ENCODE data around the gene STARD10. TPM values are rescaled to one million over a fixed set of nuclear protein-coding genes. Genes with fewer than 3 reads are reported as not detected.

The STARD10 gene
- total RNA-seq, 2 donors from 2014 or later = 9.5 to 17.8 TPM

DNA sequence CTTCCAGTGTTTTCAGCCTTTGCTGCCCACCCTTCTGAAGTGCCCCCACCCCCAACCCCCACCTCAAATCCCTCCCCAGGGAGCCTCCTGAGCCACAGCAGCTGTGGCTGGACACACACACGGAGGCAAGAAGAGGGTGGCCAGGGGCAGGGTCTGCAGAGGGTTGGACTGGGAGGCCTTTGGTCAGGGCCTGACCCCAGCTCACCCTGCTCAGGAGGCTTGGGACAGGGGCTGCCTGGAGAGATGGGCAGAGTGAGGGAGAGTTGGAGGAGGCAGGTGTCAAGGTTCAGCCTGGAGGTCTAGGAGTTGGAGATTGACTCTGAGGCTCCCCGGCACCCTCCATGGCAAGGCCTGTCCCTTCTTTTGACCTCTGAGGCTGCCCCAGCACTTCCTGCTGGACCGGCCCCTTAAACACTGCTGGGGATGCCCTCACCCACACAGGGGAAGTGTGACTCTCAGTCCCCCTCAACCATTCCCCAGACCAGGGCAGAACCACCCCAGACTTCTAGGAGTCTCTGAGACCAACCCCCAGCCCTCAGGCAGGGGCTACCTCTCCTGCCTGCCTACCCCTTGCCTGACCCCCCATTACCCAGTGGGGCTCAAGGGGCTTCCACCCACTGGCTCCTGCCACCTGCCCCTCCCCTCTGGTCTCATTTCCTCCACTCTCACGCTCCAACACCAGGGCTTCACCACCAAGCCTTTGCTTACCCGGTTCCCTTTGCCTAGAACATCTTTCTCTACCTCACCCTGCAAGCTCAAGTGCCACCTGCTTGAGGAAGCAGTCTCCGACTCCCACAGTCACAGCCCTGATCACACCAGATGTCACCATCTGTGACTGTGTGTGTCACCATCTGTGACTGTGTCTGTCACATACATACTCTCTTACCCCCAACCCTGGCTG lies 50.3 kb downstream of the STARD10 start:
- Mint-ChIP-seq H3K4me1 (ENCODE audit: low read depth in 2 of 2) (peaks cover 61 to 66% of the 10 kb centered on the region in 2 donors), H3K27me3 (no peaks in the 10 kb centered on the region), H3K4me3 (peak overlapping the region; percentile 82), H3K9me3 (no peaks in the 10 kb centered on the region), H3K36me3 (no peaks in the 10 kb centered on the region), H3K27ac (peak overlapping the region; percentile 95 to 96)
- ATAC-seq (peak; percentile 74), DNase-seq (ENCODE audit: low spot score) (no peak)

GRCh38 chr11:72742513-72743320 lies 51.1 kb downstream of the STARD10 start:
- Mint-ChIP-seq H3K36me3 (no peaks in the 10 kb centered on the region), H3K27me3 (no peaks in the 10 kb centered on the region), H3K4me1 (ENCODE audit: low read depth in 2 of 2) (peaks cover 65 to 70% of the 10 kb centered on the region in 2 donors), H3K27ac (peak overlapping the region; percentile 95 to 96), H3K9me3 (no peaks in the 10 kb centered on the region), H3K4me3 (peak overlapping the region; percentile 84)
- DNase-seq (ENCODE audit: low spot score) = no peak
- no peak for ATAC-seq

DNA sequence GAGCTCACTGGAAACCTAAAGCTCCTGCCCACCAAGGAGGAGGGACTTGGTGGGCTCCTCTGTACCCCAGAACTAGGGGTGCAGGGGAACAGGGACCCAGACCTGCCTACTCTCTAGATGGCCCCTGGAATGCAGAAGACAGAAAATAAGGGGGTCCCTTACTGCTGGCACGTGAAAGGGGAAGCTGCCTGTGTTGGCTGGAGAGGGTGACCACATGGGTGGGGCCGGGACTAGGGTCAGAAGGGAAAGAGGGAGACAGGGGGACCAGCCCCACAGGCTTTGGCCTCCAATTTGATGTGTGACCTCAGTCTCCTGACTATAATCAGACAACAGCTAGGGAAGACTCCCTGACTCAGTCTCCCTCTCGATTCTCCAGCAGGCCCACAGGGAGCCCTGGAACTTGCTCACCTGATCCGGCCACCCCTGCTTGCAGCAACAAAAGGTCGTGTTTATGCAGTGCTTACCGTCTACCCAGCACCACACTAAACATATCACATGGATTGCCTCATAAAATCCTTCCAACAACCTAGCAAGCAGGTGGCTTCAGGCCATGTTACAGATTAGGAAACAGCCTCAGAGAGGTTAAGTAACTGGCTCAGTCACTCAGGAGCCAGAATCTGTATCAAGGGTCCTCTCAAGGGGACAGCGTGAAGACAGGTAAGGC lies 51.9 kb downstream of the STARD10 start:
- Mint-ChIP-seq H3K27me3 (no peaks in the 10 kb centered on the region), H3K4me1 (ENCODE audit: low read depth in 2 of 2) (peaks cover 71 to 73% of the 10 kb centered on the region in 2 donors), H3K36me3 (no peaks in the 10 kb centered on the region), H3K9me3 (no peaks in the 10 kb centered on the region), H3K4me3 (peak overlapping the region; percentile 84), H3K27ac (peak overlapping the region; percentile 95 to 96)
- no peak for DNase-seq (ENCODE audit: low spot score)
- ATAC-seq = peak in 1 of 2 donors; percentile 11

DNA sequence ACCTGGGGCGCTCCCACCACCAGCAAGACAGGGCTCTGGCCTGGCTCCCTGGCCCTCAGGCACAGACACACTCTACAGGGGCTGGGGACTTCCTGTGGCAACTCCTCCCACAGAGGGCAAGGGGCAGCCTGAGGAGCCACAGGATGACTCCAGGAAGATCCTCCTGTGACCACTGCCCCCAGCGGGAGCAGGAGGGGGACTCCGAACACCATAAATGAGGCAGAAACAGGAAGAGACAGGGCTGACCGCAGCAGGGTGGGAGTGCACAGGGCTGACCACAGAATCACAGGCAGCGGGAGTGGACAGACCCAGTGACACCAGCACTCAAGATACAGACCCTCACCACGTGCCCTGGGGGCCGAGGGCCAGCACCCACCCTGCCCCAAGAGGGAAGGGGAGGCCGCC lies 52.4 kb downstream of the STARD10 start:
- H3K27ac Mint-ChIP-seq = peak overlapping the region; percentile 95 to 96
- H3K27me3 Mint-ChIP-seq = no peaks in the 10 kb centered on the region
- H3K36me3 Mint-ChIP-seq = no peaks in the 10 kb centered on the region
- peak overlapping the region; percentile 84 for H3K4me3 Mint-ChIP-seq
- no peaks in the 10 kb centered on the region for H3K9me3 Mint-ChIP-seq
- peak; percentile 45 to 63 for ATAC-seq
- H3K4me1 Mint-ChIP-seq (ENCODE audit: low read depth in 2 of 2) = peaks cover 77 to 78% of the 10 kb centered on the region in 2 donors
- DNase-seq (ENCODE audit: low spot score) = peak; percentile 88

GRCh38 chr11:72740562-72741428 lies 53.1 kb downstream of the STARD10 start:
- Mint-ChIP-seq H3K4me3 (peak overlapping the region; percentile 84), H3K36me3 (no peaks in the 10 kb centered on the region), H3K9me3 (no peaks in the 10 kb centered on the region), H3K4me1 (ENCODE audit: low read depth in 2 of 2) (peaks cover 80 to 81% of the 10 kb centered on the region in 2 donors), H3K27me3 (no peaks in the 10 kb centered on the region), H3K27ac (peak overlapping the region; percentile 95 to 96)
- no peak for DNase-seq (ENCODE audit: low spot score)
- ATAC-seq = no peak

DNA sequence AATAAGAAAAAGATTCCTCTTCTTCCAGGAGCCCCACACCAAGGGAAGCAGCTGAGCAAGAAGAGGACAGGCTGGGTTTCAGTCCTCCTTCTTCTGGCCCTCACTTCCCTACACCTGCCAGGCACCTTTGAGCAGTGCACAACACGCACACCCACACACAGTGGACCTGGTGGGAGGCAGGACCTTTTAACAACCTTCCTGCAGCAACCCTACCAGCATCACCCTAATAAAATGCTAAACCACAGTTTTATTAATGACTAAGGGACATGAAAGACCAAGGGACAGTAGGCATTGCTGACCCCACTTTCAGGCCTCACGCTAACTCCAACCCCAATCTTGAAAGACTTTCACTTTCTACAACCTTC lies 53.8 kb downstream of the STARD10 start:
- no peak for ATAC-seq
- Mint-ChIP-seq H3K4me3 (peak overlapping the region; percentile 84), H3K27ac (peak overlapping the region; percentile 95 to 96), H3K9me3 (no peaks in the 10 kb centered on the region), H3K36me3 (no peaks in the 10 kb centered on the region), H3K4me1 (ENCODE audit: low read depth in 2 of 2) (peaks cover 81 to 85% of the 10 kb centered on the region in 2 donors), H3K27me3 (no peaks in the 10 kb centered on the region)
- DNase-seq (ENCODE audit: low spot score) = no peak

GRCh38 chr11:72739240-72740059 lies 54.4 kb downstream of the STARD10 start:
- H3K4me3 Mint-ChIP-seq = peak overlapping the region; percentile 84

GRCh38 chr11:72738199-72739141 lies 55.4 kb downstream of the STARD10 start:
- peak in 1 of 2 donors; percentile 25 for ATAC-seq
- peaks cover 69 to 75% of the 10 kb centered on the region in 2 donors for H3K4me1 Mint-ChIP-seq (ENCODE audit: low read depth in 2 of 2)
- no peaks in the 10 kb centered on the region for H3K9me3 Mint-ChIP-seq
- no peaks in the 10 kb centered on the region for H3K27me3 Mint-ChIP-seq
- peak overlapping the region; percentile 95 to 96 for H3K27ac Mint-ChIP-seq
- peak overlapping the region; percentile 84 for H3K4me3 Mint-ChIP-seq
- no peaks in the 10 kb centered on the region for H3K36me3 Mint-ChIP-seq
- no peak for DNase-seq (ENCODE audit: low spot score)

More at GRCh38 chr11:72739240-72740059, 54.4 kb downstream of the STARD10 start:
- no peaks in the 10 kb centered on the region for H3K27me3 Mint-ChIP-seq
- H3K36me3 Mint-ChIP-seq = no peaks in the 10 kb centered on the region
- H3K9me3 Mint-ChIP-seq = no peaks in the 10 kb centered on the region
- DNase-seq (ENCODE audit: low spot score) (no peak), ATAC-seq (peak in 1 of 2 donors; percentile 29)
- H3K4me1 Mint-ChIP-seq (ENCODE audit: low read depth in 2 of 2) = peaks cover 78 to 84% of the 10 kb centered on the region in 2 donors
- peak overlapping the region; percentile 95 to 96 for H3K27ac Mint-ChIP-seq

DNA sequence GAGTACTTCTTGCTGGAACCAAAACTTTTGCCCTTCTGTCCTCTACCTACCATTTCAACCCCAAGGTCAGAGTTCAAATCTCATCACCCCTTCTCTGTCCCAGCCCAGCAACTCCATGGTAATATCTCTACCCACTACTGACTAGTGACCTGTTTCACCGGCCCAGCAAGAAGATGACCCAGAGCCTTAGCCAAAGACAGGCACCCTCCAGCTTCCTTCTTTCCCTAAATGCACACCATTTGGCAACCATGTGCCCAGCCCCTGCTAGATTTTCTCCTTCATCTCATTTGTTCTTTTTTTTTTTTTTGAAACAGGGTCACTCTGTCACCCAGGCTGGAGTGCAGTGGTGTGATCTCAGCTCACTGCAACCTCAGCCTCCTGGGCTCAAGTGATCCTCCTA lies 56.5 kb downstream of the STARD10 start:
- H3K9me3 Mint-ChIP-seq = no peaks in the 10 kb centered on the region
- H3K4me3 Mint-ChIP-seq = peak overlapping the region; percentile 84
- no peaks in the 10 kb centered on the region for H3K36me3 Mint-ChIP-seq
- peaks cover 71 to 76% of the 10 kb centered on the region in 2 donors for H3K4me1 Mint-ChIP-seq (ENCODE audit: low read depth in 2 of 2)
- no peak for DNase-seq (ENCODE audit: low spot score)
- peak overlapping the region; percentile 95 to 96 for H3K27ac Mint-ChIP-seq
- H3K27me3 Mint-ChIP-seq = no peaks in the 10 kb centered on the region
- ATAC-seq = no peak

GRCh38 chr11:72736452-72737069 lies 57.3 kb downstream of the STARD10 start:
- ATAC-seq (peak; percentile 87 to 89), DNase-seq (ENCODE audit: low spot score) (peak; percentile 88)
- Mint-ChIP-seq H3K9me3 (no peaks in the 10 kb centered on the region), H3K27ac (peak overlapping the region; percentile 95 to 96), H3K4me3 (peak overlapping the region; percentile 84), H3K4me1 (ENCODE audit: low read depth in 2 of 2) (peaks cover 63 to 69% of the 10 kb centered on the region in 2 donors), H3K27me3 (no peaks in the 10 kb centered on the region), H3K36me3 (peaks cover under 1% of the 10 kb centered on the region)

DNA sequence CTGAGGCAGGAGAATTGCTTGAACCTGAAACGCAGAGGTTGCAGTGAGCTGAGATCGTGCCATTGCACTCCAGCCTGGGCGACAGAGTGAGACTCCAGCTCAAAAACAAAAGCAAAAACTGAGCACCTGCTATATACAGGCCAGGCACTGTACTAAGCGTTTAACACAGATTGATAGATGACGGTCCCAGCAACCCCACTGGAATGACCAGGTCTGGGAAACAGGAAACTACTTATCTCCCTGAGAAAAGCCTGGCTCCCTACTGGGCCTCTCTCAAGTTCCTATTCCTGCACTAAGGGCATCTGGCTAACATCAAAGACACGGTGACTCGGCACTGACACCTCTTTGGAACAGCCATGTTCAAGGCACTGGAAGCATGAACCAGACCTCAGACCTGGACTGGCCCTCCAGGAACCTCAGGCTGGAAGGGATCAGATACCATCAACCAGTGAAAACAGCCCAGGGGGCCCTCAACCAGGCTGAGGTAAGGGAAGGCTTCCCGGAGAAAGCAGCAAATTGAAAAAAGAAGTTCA lies 58.3 kb downstream of the STARD10 start:
- no peak for DNase-seq (ENCODE audit: low spot score)
- H3K4me3 Mint-ChIP-seq = peak overlapping the region; percentile 25
- H3K9me3 Mint-ChIP-seq = no peaks in the 10 kb centered on the region
- peak overlapping the region; percentile 95 to 96 for H3K27ac Mint-ChIP-seq
- H3K27me3 Mint-ChIP-seq = no peaks in the 10 kb centered on the region
- peaks cover 9% of the 10 kb centered on the region for H3K36me3 Mint-ChIP-seq
- ATAC-seq = no peak
- H3K4me1 Mint-ChIP-seq (ENCODE audit: low read depth in 2 of 2) = peaks cover 58 to 65% of the 10 kb centered on the region in 2 donors
